D721Med (cell line): ENCODE measurements around the gene SFT2D2.

Source experiments
- DNase-seq: peaks from one replicate; pipeline ENCODE4 v3.0.0; 2011; ENCODE audit warnings: low spot score; ENCODE audit not compliant: insufficient read length
- FAIRE-seq: peaks from 2 replicates; lab custom pipeline; 2011; peaks lifted over from hg19 to GRCh38; lab: Jason Lieb, UNC
- TF ChIP-seq, protein P1 (sequence below): IDR thresholded peaks from 2 replicates; pipeline ENCODE4 v1.5.1; 2012; ENCODE audit warnings: mild to moderate bottlenecking, control low read depth; ENCODE audit not compliant: insufficient read depth; ENCODE audit errors: missing control alignments

SFT2D2 gene

DNA sequence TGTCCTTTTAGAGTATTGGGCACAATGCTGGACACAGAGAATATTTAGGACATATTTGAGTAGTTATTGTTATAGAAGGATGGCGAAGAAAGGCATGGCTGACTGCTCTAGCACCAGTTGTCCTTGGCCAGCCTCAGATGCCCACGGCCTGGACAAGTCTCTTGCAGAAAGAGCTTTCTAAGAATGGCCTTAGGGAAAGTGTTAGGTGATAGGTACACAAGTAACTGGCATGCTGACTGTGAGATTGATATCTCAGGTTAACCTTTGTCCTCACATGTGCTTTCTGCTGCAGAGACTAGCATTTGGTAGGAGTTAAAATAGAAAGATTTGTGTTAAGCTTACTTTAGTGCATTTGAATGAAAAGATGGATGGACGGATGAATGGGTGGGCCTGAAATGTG lies 10.1 kb downstream of the SFT2D2 start:
- TF ChIP-seq, protein P1, sequence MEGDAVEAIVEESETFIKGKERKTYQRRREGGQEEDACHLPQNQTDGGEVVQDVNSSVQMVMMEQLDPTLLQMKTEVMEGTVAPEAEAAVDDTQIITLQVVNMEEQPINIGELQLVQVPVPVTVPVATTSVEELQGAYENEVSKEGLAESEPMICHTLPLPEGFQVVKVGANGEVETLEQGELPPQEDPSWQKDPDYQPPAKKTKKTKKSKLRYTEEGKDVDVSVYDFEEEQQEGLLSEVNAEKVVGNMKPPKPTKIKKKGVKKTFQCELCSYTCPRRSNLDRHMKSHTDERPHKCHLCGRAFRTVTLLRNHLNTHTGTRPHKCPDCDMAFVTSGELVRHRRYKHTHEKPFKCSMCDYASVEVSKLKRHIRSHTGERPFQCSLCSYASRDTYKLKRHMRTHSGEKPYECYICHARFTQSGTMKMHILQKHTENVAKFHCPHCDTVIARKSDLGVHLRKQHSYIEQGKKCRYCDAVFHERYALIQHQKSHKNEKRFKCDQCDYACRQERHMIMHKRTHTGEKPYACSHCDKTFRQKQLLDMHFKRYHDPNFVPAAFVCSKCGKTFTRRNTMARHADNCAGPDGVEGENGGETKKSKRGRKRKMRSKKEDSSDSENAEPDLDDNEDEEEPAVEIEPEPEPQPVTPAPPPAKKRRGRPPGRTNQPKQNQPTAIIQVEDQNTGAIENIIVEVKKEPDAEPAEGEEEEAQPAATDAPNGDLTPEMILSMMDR = no peak
- DNase-seq = no peak
- no peak for FAIRE-seq

DNA sequence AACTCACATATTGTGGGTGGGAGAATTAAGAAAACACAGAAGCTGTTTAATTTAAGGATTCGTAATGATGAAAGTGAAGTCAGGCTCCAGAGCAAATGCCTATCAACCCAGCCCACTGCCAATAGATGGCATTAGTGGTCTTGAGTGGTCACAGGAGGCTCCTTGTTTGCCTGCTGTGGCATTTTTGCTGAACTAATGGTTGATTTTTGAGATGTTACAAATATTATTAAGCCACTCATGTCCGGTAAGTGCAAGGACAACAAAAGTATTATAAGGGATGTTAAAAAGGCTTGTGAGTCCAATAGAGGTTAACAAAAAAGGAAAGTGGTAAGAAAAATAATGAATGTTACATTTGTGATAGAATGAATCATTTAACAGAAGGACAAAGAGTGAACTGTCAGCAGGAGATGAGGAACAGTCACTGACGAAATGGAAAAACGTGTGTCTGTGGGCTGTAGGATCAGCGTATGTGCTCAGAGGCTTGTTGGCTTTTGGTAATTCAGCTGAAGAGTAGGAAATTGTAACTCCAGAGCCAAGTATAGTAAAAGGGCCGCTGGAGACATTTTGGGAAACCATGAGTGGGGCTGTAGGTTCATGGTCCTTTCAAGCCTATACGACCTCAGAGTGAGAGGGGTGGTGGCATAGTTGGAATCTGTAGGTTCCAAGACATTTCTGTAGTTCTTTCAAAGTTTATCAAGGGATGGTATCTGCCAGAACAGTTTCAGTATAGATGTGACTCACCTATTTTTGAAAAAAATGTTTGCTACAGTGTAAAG lies 11.2 kb downstream of the SFT2D2 start:
- DNase-seq = no peak
- no peak for FAIRE-seq
- TF ChIP-seq, protein P1 = no peak

DNA sequence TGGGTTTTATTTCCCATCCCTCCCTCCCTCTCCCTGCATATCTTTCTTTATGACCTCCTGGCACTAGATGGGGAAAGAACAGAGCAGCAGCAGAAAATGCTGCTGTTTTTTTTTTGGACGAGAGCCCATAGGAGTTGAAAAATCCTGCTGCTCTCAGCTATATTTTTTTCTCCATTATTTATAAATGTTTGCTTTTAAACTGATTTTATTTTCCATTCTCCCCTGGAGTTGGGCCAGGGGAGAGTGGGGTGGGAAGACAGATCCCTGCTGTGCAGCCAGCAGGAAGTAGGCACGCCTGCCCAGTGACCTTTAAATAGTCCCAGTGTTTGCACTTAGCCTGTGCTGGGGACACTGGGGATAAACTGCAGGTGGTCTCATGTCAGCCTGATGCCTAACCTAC lies 17.4 kb downstream of the SFT2D2 start:
- TF ChIP-seq, protein P1 = no peak
- DNase-seq (no peak), FAIRE-seq (no peak)

DNA sequence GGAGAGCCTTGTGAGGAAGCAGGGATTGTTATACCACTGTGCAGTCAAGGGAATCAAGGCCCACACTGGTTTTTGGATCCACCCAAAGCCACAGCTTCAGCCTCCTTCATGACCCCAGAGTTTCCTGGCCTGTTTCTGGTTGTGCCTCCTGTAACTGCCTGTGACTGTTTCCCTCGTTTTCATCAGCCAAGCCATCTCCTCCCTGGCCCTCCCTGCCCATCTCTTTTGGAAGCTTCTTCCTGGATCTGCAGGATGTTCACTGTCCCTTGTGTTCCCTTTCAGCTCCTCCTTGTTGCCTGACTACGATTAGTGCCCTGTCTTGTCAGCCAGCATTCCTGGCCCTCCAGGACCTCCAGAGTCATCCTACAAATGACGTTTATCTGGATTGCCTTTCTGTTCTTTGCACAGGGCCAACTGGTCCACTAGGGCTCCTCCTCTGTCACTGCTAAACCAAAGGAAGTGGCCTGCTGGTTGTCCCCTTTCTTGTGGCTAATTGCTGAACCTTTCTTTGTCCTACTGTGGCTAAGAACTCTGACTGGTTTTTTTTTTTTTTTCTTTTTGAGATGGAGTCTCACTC lies 17.9 kb downstream of the SFT2D2 start:
- no peak for FAIRE-seq
- no peak for DNase-seq
- TF ChIP-seq, protein P1 = no peak

DNA sequence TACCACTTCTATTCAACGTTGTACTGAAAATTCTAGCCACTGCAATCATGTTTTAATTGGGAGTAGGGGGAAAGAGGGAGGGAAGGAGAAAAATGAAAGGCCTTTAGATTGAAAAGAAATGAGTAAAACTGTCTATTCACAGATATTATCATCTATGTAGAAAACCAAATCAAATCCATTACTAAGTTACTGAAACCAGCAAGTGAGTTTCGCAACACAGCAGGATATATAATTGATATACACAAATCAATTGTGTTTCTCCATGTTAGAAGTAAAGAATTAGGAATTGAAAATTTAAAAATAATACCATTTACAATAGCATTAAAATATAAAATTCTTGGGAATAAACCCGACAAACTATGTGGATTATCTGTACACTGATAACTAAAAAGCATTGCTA lies 19.2 kb downstream of the SFT2D2 start:
- DNase-seq (no peak), FAIRE-seq (no peak)
- TF ChIP-seq, protein P1 = no peak

DNA sequence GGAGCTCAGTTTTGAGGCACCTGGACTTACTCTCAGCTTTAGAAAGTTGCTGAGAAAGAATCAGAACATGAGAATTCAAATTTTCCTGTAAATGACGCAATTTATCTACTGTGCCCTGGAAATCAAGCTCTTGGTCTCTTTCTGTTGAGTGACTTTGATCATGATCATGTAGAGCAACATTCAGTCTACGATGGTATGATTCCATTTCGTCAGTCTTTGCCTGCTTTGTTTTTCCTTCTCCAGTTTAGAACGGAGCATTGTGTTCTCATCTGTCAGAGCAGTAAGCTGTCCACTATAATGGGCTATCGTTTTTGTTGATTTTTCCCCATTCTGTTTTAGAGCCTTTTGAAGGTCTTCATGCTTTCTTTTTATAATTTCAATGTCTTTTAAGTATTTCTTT lies 20.7 kb downstream of the SFT2D2 start:
- FAIRE-seq (no peak), DNase-seq (no peak)
- TF ChIP-seq, protein P1 = no peak

DNA sequence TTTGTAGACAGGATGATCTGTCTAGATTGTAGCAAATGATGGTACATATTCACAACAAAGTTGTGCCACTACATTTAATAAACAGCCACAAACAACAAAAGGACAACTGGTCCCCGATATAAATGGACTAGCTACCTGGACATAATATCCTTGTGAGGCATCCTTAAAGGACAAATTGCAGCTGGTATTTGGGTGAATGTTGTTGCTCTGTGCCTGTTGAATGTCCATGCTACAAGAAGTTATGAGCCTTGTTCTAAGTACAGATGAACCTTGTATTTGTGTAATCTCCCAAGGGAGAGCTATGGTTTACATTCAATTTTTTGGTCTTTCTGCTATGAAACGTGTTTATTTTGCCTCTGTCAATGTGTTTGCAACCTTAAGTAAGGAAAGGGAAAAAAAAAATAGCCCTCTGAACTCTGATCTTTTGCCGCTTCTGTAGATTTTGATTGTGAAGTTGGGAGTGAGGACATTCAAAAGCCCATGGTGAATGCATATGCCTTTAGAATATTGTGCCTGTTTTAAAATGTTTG lies 26.5 kb downstream of the SFT2D2 start:
- FAIRE-seq = peak; percentile 82
- no peak for DNase-seq
- TF ChIP-seq, protein P1 = no peak
